Liver (tissue), 3 donors: ENCODE data around the gene UBTD1.
"Not testable (repeated sequence)": the region's sequence is repeated elsewhere in the genome, so short reads cannot be mapped to it uniquely, and the experiment has no call there.

ENCODE experiments used
- ATF3 ChIP-seq: IDR thresholded peaks from 2 replicates; pipeline ENCODE4 v1.6.1; 2016; ENCODE audit warnings: antibody characterized with exemption
- CTCF ChIP-seq: fragments of 150-350 bp; IDR thresholded peaks from 2 replicates; pipeline ENCODE4 v1.5.1; 2017; ENCODE audit warnings: improper control_type of control experiment, low read depth, low read length; ENCODE audit not compliant: missing input control
- EGR1 ChIP-seq, 2 donors: IDR thresholded peaks; 2 replicates each; pipeline ENCODE4 v1.6.1; 2016 to 2018; ENCODE audit warnings: antibody characterized with exemption in 2 of 2, low read depth in 2 of 2
- FOXA1 ChIP-seq: IDR thresholded peaks from 2 replicates; pipeline ENCODE4 v1.6.1; 2016; ENCODE audit warnings: antibody characterized with exemption
- GABPA ChIP-seq, 2 donors: IDR thresholded peaks in 1 of 2; conservative IDR thresholded peaks in 1 of 2; 2 replicates each; pipeline ENCODE4 v1.6.1; 2016; ENCODE audit warnings: antibody characterized with exemption in 2 of 2, mild to moderate bottlenecking in 1 of 2, moderate library complexity in 1 of 2
- JUND ChIP-seq, 2 donors: IDR thresholded peaks; 2 replicates each; pipeline ENCODE4 v1.6.1; 2016; ENCODE audit warnings: antibody characterized with exemption in 2 of 2
- MAX ChIP-seq: IDR thresholded peaks from 2 replicates; pipeline ENCODE4 v1.6.1; 2016; ENCODE audit warnings: antibody characterized with exemption
- REST ChIP-seq: IDR thresholded peaks from 2 replicates; pipeline ENCODE4 v1.6.1; 2016; ENCODE audit warnings: antibody characterized with exemption, mild to moderate bottlenecking
- RXRA ChIP-seq, 2 donors: IDR thresholded peaks; 2 replicates each; pipeline ENCODE4 v1.6.1; 2017 to 2018; ENCODE audit warnings: antibody characterized with exemption in 2 of 2, mild to moderate bottlenecking in 1 of 2
- SP1 ChIP-seq: IDR thresholded peaks from 2 replicates; pipeline ENCODE4 v1.6.1; 2018; ENCODE audit warnings: antibody characterized with exemption, mild to moderate bottlenecking
- TAF1 ChIP-seq: conservative IDR thresholded peaks from 2 replicates; pipeline ENCODE4 v1.6.1; 2016; ENCODE audit warnings: antibody characterized with exemption, mild to moderate bottlenecking
- YY1 ChIP-seq: IDR thresholded peaks from 2 replicates; pipeline ENCODE4 v1.6.1; 2016; ENCODE audit warnings: antibody characterized with exemption, mild to moderate bottlenecking
- ZBTB33 ChIP-seq: IDR thresholded peaks from 2 replicates; pipeline ENCODE4 v1.6.1; 2016; ENCODE audit warnings: antibody characterized with exemption
- donor health status: healthy.
- donor health status: healthy.

- not testable (repeated sequence) for TF ChIP-seq GABPA (IDR thresholded peaks at IDR 0.05 in 1 of 2, conservative IDR thresholded peaks at IDR 0.05 in 1 of 2); CTCF; SP1; TAF1; MAX; ATF3; JUND (IDR thresholded peaks at IDR 0.05); EGR1 (IDR thresholded peaks at IDR 0.05; ENCODE audit: low read depth in 2 of 2); REST; ZBTB33; FOXA1; RXRA (IDR thresholded peaks at IDR 0.05); YY1
Observed at GRCh38 chr10:97576487-97576886, 77.8 kb downstream of the UBTD1 start.
